WTC11 (cell line): ENCODE measurements around the gene RNASE4. TPM values are rescaled to one million over a fixed set of nuclear protein-coding genes. Genes with fewer than 3 reads are reported as not detected.

Source experiments
- ATAC-seq: fragments of 200-7000 bp; cut with Tn5 transposase; 2 replicates; pipeline ENCODE4 v1.10.0; 2021; ENCODE audit warnings: mild to moderate bottlenecking, moderate library complexity
- CTCF ChIA-PET: fragments of 300-600 bp; sonication (Branson Sonifier 250); formaldehyde crosslinking; loops from one replicate; lab custom pipeline; 2021; ENCODE audit warnings: antibody characterized with exemption; lab: Charles Lee
- POLR2A ChIA-PET: fragments of 350-600 bp; sonication (Branson Sonifier 250); formaldehyde crosslinking; loops from one replicate; lab custom pipeline; 2021; ENCODE audit warnings: antibody characterized with exemption; lab: Charles Lee
- DNase-seq: peaks from one replicate; pipeline ENCODE4 v3.0.0; 2021; ENCODE audit warnings: low spot score
- H3K27ac Mint-ChIP-seq: 2 replicates; pipeline ENCODE4 v1.8.0; 2021; ENCODE audit warnings: mixed read lengths
- H3K27me3 Mint-ChIP-seq: 2 replicates; pipeline ENCODE4 v1.8.0; 2021; ENCODE audit warnings: low read depth, mild to moderate bottlenecking, moderate library complexity, mixed read lengths
- H3K36me3 Mint-ChIP-seq: 2 replicates; pipeline ENCODE4 v1.8.0; 2021; ENCODE audit warnings: mixed read lengths
- H3K4me1 Mint-ChIP-seq: 2 replicates; pipeline ENCODE4 v1.8.0; 2022; ENCODE audit warnings: mixed read lengths
- H3K4me3 Mint-ChIP-seq: 2 replicates; pipeline ENCODE4 v1.8.0; 2021; ENCODE audit warnings: mild to moderate bottlenecking, moderate library complexity, mixed read lengths
- H3K9me3 Mint-ChIP-seq: 2 replicates; pipeline ENCODE4 v1.8.0; 2021; ENCODE audit warnings: mixed read lengths
- AR ChIP-seq: fragments of 250-450 bp; sonication (Bioruptor Pico); IDR thresholded peaks from 2 replicates; pipeline ENCODE4 v1.9.0; 2021; ENCODE audit warnings: mild to moderate bottlenecking
- ATF1 ChIP-seq: sonication (generic); formaldehyde crosslinking; IDR thresholded peaks from 2 replicates; pipeline ENCODE4 v1.8.1; 2023; ENCODE audit warnings: mild to moderate bottlenecking, moderate library complexity, missing genetic modification reagents
- NFE2L1 ChIP-seq: sonication (generic); formaldehyde crosslinking; IDR thresholded peaks from 2 replicates; pipeline ENCODE4 v1.8.1; 2023; ENCODE audit warnings: missing genetic modification reagents
- NR1H2 ChIP-seq: sonication (generic); formaldehyde crosslinking; IDR thresholded peaks from 2 replicates; pipeline ENCODE4 v1.9.0; 2021; ENCODE audit warnings: mild to moderate bottlenecking, moderate library complexity, missing genetic modification reagents
- OVOL2 ChIP-seq: fragments of 250-450 bp; sonication (Bioruptor Pico); IDR thresholded peaks from 2 replicates; pipeline ENCODE4 v1.9.0; 2021; ENCODE audit warnings: mild to moderate bottlenecking, borderline replicate concordance
- PRDM15 ChIP-seq: sonication (generic); formaldehyde crosslinking; IDR thresholded peaks from 2 replicates; pipeline ENCODE4 v1.8.0; 2022; ENCODE audit warnings: missing genetic modification reagents
- TEAD4 ChIP-seq: sonication (generic); formaldehyde crosslinking; IDR thresholded peaks from 2 replicates; pipeline ENCODE4 v1.8.0; 2022; ENCODE audit warnings: mild to moderate bottlenecking, missing genetic modification reagents
- ZBTB21 ChIP-seq: sonication (generic); formaldehyde crosslinking; IDR thresholded peaks from 2 replicates; pipeline ENCODE4 v1.8.1; 2023; ENCODE audit warnings: mild to moderate bottlenecking, missing genetic modification reagents, borderline replicate concordance
- ZNF121 ChIP-seq: sonication (generic); formaldehyde crosslinking; IDR thresholded peaks from 2 replicates; pipeline ENCODE4 v1.8.0; 2023; ENCODE audit warnings: missing genetic modification reagents
- ZNF138 ChIP-seq: sonication (generic); formaldehyde crosslinking; conservative IDR thresholded peaks from 2 replicates; pipeline ENCODE4 v1.8.1; 2022; ENCODE audit warnings: mild to moderate bottlenecking, moderate library complexity, missing genetic modification reagents
- ZNF232 ChIP-seq: sonication (generic); formaldehyde crosslinking; IDR thresholded peaks from 2 replicates; pipeline ENCODE4 v1.8.0; 2022; ENCODE audit warnings: mild to moderate bottlenecking, missing genetic modification reagents
- ZNF425 ChIP-seq: fragments of 250-450 bp; sonication (Bioruptor Pico); conservative IDR thresholded peaks from 2 replicates; pipeline ENCODE4 v1.9.0; 2021; ENCODE audit warnings: mild to moderate bottlenecking
- ZNF532 ChIP-seq: fragments of 250-450 bp; sonication (Bioruptor Pico); IDR thresholded peaks from 2 replicates; pipeline ENCODE4 v1.9.0; 2021; ENCODE audit warnings: mild to moderate bottlenecking, borderline replicate concordance
- ZNF671 ChIP-seq: fragments of 250-450 bp; sonication (Bioruptor Pico); IDR thresholded peaks from 2 replicates; pipeline ENCODE4 v1.8.0; 2021; ENCODE audit warnings: mild to moderate bottlenecking
- total RNA-seq: library from RNA; stranded (reverse); gene quantifications from 3 replicates; pipeline ENCODE4 v1.2.3, GENCODE V29; 2021

RNASE4 gene
- total RNA-seq, 1 experiment from 2014 or later: 2.8 TPM

- DNase-seq: no peak
- ChIA-PET CTCF (interaction anchor here (0.9 to 4.5 kb wide), 4 partner anchors 11 to 271 kb away, joined by 3 to 22 read pairs (median 7); no protein-coding TSS in a partner anchor), POLR2A (no interaction called here)
- no peaks in the 10 kb centered on the region for H3K9me3 Mint-ChIP-seq
- TF ChIP-seq ATF1 (CRISPR knock-in tag) (no peak), ZNF121 (CRISPR knock-in tag) (no peak), ZNF532 (no peak), AR (CRISPR knock-in tag) (no peak), OVOL2 (no peak)
- no peak overlapping the region for H3K27ac Mint-ChIP-seq
- H3K27me3 Mint-ChIP-seq: peaks cover 2% of the 10 kb centered on the region; the same call in 1 of the 2 replicates
- no peak for ATAC-seq
- H3K36me3 Mint-ChIP-seq: no peaks in the 10 kb centered on the region
- peaks cover 7% of the 10 kb centered on the region for H3K4me1 Mint-ChIP-seq
- H3K4me3 Mint-ChIP-seq: no peak overlapping the region
These were observed 59.2 kb downstream of the RNASE4 start for GRCh38 chr14:20743556-20743955.

- no peaks in the 10 kb centered on the region for H3K27me3 Mint-ChIP-seq
- H3K9me3 Mint-ChIP-seq: peaks cover 3% of the 10 kb centered on the region; the same call in 1 of the 2 replicates
- TF ChIP-seq ZNF138 (no peak), NR1H2 (CRISPR knock-in tag) (no peak), ZNF425 (CRISPR knock-in tag) (no peak), ZNF671 (CRISPR knock-in tag) (no peak), ZNF532 (no peak), ZBTB21 (CRISPR knock-in tag) (no peak), ZNF232 (CRISPR knock-in tag) (no peak), TEAD4 (CRISPR knock-in tag) (no peak), PRDM15 (CRISPR knock-in tag) (no peak), NFE2L1 (CRISPR knock-in tag) (no peak)
- no peak; the same call in 1 of the 2 replicates for ATAC-seq
- ChIA-PET POLR2A (interaction anchor here (0.6 kb wide), 1 partner anchor 161 kb away, joined by 5 read pairs; no protein-coding TSS in a partner anchor), CTCF (interaction anchor here (0.8 to 4.5 kb wide), 7 partner anchors 12 to 298 kb away, joined by 3 to 22 read pairs (median 6); no protein-coding TSS in a partner anchor)
- peaks cover 3% of the 10 kb centered on the region; the same call in 1 of the 2 replicates for H3K36me3 Mint-ChIP-seq
- H3K4me1 Mint-ChIP-seq: peaks cover 19% of the 10 kb centered on the region
- H3K4me3 Mint-ChIP-seq: no peak within 1 kb of the TSS
- no peak within 1 kb of the TSS for H3K27ac Mint-ChIP-seq
- no peak for DNase-seq
These were observed 61.4 kb downstream of the RNASE4 start, which contains the start of gene EDDM3A for GRCh38 chr14:20745571-20746358. Gene EDDM3A, plus strand, starts transcription at chr14:20745887. Its CDS starts 1,694 bp downstream, at chr14:20747581.
